ENCODE results near the gene MAGI1.
"Not testable (repeated sequence)": the region's sequence is repeated elsewhere in the genome, so short reads cannot be mapped to it uniquely, and the experiment has no call there.

The MAGI1 gene

DNA sequence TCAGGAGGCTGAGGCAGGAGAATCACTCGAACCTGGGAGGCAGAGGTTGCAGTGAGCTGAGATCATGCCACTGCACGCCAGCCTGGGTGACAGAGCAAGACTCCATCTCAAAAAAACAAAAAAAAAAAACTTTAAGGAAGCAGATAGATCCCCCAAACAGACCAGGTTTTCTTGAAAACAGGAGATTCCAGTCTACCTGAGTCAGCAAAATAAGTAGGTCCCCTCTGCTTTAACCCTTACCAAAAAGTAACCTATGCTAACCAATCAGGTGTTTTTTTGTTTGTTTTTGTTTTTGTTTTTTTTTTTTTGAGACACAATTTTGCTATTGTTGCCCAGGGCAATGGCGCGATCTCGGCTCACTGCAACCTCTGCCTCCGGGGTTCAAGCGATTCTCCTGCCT lies 179.1 kb downstream of the MAGI1 start:
- not testable (repeated sequence) for H3K4me3 ChIP-seq (ENCODE audit: low read length); H3K27me3 ChIP-seq (ENCODE audit: control insufficient read depth, insufficient read depth, low read length); H3K4me1 ChIP-seq (ENCODE audit: control insufficient read depth, insufficient read depth, low read length); H3K9ac ChIP-seq (ENCODE audit: low read length); H3K36me3 ChIP-seq (ENCODE audit: control insufficient read depth, insufficient read depth, low read length); H3K27ac ChIP-seq (ENCODE audit: low read depth, low read length)

DNA sequence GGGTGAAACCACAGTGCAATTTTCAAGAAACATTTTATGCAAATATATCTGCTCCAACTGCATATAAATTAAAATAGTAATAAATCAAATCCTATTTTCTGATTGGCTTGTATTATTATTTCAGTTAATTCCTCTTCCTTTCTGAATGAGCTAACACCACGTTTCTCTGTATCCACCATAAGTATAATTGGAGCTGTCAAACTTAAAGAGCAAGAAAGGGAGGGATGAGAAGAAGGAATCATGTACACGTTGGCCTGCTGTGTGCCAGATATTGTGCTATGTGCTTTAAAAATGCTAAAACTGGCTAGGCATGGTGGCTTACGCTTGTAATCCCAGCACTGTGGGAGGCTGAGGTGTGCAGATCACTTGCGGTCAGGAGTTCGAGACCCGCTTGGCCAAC lies 180.0 kb downstream of the MAGI1 start:
- no peak overlapping the region for H3K4me3 ChIP-seq (ENCODE audit: low read length)
- no peaks in the 10 kb centered on the region for H3K4me1 ChIP-seq (ENCODE audit: control insufficient read depth, insufficient read depth, low read length)
- H3K27me3 ChIP-seq (ENCODE audit: control insufficient read depth, insufficient read depth, low read length), result no peaks in the 10 kb centered on the region
- no peak overlapping the region for H3K9ac ChIP-seq (ENCODE audit: low read length)
- no peaks in the 10 kb centered on the region for H3K36me3 ChIP-seq (ENCODE audit: control insufficient read depth, insufficient read depth, low read length)
- H3K27ac ChIP-seq (ENCODE audit: low read depth, low read length), result no peak overlapping the region

DNA sequence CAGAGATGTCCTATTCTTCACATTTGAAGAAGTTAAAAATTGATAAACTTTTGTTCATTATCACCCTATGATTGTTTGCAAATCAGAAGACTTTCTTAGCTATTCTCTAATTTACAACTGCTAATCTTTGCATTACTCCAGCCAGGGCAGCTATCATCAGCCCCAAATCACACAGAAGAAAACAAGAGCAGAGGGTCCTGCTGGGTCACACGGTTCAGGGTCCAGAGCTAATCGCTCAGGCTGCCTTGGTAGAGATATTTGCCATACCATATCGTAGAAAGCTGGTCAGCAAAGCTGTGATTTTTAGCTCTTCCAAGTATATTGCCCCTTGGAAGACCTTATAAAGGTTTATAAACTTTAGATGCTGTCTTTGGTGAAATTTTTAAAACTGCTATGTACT lies 181.4 kb downstream of the MAGI1 start:
- Histone ChIP-seq H3K4me1 (ENCODE audit: control insufficient read depth, insufficient read depth, low read length) (no peaks in the 10 kb centered on the region), H3K9ac (ENCODE audit: low read length) (no peak overlapping the region), H3K36me3 (ENCODE audit: control insufficient read depth, insufficient read depth, low read length) (no peaks in the 10 kb centered on the region), H3K27ac (ENCODE audit: low read depth, low read length) (no peak overlapping the region), H3K4me3 (ENCODE audit: low read length) (no peak overlapping the region), H3K27me3 (ENCODE audit: control insufficient read depth, insufficient read depth, low read length) (no peaks in the 10 kb centered on the region)

DNA sequence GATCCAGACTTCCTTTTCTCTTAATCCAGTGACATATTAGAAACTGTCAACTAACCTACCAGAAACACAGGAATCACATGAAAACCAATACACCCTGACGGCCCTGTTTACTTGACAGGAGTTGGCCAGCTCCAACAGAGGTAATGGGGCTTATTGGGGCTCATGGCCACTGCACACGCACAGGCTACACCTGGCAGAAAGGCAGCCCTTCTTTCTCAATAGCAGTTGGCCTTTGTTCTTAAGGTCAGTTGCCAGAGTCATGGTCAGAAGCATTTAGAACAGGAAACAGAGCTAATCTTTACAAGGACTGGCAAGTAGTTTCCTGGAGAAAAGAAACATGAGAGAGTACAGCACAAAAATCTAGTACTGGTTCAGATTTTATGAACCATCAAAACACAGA lies 181.8 kb downstream of the MAGI1 start:
- no peaks in the 10 kb centered on the region for H3K4me1 ChIP-seq (ENCODE audit: control insufficient read depth, insufficient read depth, low read length)
- no peaks in the 10 kb centered on the region for H3K27me3 ChIP-seq (ENCODE audit: control insufficient read depth, insufficient read depth, low read length)
- H3K4me3 ChIP-seq (ENCODE audit: low read length), result no peak overlapping the region
- no peak overlapping the region for H3K27ac ChIP-seq (ENCODE audit: low read depth, low read length)
- H3K36me3 ChIP-seq (ENCODE audit: control insufficient read depth, insufficient read depth, low read length), result no peaks in the 10 kb centered on the region
- no peak overlapping the region for H3K9ac ChIP-seq (ENCODE audit: low read length)

DNA sequence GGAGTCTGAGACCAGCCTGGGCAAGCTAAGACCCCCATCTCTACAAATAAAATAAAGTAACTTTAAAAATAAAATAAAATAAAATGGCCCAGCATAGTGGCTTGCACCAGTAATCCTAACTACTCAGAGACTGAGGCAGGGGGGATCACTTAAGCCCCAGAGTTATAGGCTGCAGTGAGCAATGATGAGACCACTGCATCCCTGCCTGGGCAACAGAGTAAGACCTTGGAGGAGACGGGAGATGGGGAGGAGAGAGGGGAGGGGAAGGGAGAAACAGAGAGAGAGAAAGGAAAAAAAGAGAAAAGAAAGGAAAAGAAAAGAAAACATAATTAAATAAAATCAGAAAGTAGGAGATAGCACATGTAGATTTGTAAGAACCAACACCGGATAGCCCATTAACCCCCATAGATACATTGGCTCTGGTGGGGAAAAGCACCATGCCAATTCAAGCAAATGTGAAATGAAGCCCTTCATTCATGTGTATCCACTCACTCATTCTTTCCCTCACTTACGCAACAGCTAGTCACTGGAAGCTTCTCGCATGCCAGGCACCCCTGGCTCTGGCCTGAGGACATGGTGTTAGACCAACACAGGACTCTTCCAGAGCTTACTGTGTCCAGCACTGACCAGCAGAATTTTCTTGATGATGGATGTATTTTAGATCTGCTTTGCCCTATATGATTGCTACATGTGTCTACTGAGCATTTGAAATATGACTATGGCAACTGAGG lies 183.2 kb downstream of the MAGI1 start:
- Histone ChIP-seq H3K27ac (ENCODE audit: low read depth, low read length) (no peak overlapping the region), H3K9ac (ENCODE audit: low read length) (no peak overlapping the region), H3K4me1 (ENCODE audit: control insufficient read depth, insufficient read depth, low read length) (no peaks in the 10 kb centered on the region), H3K27me3 (ENCODE audit: control insufficient read depth, insufficient read depth, low read length) (no peaks in the 10 kb centered on the region), H3K4me3 (ENCODE audit: low read length) (no peak overlapping the region), H3K36me3 (ENCODE audit: control insufficient read depth, insufficient read depth, low read length) (no peaks in the 10 kb centered on the region)

DNA sequence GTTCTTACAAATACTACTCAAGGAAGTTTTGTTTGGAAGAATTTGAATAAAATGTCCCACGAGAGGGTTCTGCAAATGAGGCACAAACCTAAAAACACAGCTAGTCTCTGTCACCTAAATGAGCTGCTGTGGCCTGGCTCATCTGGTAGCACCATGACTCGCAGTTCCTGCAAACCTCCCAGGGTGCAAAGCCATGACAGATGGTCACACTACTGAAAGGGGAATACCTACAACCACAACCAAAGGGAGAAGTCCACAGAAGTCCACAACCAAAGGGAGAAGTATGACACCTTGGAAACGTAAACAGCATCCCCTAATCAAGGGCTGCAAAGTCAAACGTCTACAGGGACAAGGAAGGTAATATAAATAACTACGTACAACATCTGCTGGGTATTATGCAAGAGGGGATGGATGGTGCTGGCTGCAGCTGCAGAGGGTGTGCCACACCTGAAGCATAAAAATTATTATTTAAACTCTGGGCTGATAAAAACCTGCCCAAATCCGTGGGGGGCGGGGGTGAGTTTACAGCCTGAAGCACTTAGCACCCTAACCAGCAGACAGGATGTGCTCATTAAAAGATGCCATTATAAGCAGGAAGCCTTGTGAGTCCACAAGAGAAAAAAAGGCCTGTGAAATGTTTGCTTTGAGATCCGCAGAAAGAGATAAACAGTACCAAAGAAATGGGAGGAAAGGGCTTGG lies 184.0 kb downstream of the MAGI1 start:
- Histone ChIP-seq H3K9ac (ENCODE audit: low read length) (no peak overlapping the region), H3K27me3 (ENCODE audit: control insufficient read depth, insufficient read depth, low read length) (no peaks in the 10 kb centered on the region), H3K4me3 (ENCODE audit: low read length) (no peak overlapping the region), H3K4me1 (ENCODE audit: control insufficient read depth, insufficient read depth, low read length) (no peaks in the 10 kb centered on the region), H3K27ac (ENCODE audit: low read depth, low read length) (no peak overlapping the region), H3K36me3 (ENCODE audit: control insufficient read depth, insufficient read depth, low read length) (no peaks in the 10 kb centered on the region)

DNA sequence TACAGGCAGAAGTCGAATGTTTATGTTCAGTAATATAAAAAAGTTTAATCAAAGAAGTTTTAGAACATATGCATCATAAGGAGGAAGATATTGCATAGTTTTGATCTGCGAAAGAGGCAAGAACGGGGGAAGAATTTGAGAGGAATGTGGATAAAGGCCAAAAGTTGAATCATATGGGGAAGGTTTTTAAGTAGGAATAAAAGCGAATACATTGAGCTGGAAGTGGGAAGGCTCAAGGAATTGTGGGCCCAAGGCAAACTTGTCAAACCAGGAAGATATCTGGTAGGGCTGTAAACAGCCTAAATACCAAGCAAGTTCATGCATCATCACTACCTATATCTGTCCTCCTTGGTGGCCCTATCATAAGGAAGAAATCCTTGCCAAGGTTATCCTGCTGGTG lies 186.9 kb downstream of the MAGI1 start:
- Histone ChIP-seq H3K27ac (ENCODE audit: low read depth, low read length) (no peak overlapping the region), H3K27me3 (ENCODE audit: control insufficient read depth, insufficient read depth, low read length) (no peaks in the 10 kb centered on the region), H3K9ac (ENCODE audit: low read length) (no peak overlapping the region), H3K4me1 (ENCODE audit: control insufficient read depth, insufficient read depth, low read length) (no peaks in the 10 kb centered on the region), H3K36me3 (ENCODE audit: control insufficient read depth, insufficient read depth, low read length) (no peaks in the 10 kb centered on the region), H3K4me3 (ENCODE audit: low read length) (no peak overlapping the region)

DNA sequence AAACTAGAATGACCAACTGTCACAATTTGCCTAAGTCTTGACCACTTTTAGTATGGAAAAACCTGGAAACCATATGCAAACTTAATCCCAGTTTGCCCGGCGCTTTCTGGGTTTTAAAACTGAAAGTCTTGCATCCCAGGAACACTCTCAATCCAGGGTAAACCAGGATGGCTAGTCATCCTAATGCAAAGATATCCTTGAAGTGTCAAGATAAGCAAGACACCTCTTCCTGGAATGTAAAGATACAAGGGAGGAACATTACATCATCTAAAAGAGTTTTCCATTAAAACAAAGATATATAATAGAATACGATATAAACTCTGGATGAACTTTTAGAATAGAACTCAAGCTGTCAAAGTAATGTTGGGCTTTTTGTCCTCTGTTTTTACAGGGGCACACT lies 188.5 kb downstream of the MAGI1 start:
- Histone ChIP-seq H3K36me3 (ENCODE audit: control insufficient read depth, insufficient read depth, low read length) (no peaks in the 10 kb centered on the region), H3K27me3 (ENCODE audit: control insufficient read depth, insufficient read depth, low read length) (no peaks in the 10 kb centered on the region), H3K4me3 (ENCODE audit: low read length) (no peak overlapping the region), H3K9ac (ENCODE audit: low read length) (no peak overlapping the region), H3K4me1 (ENCODE audit: control insufficient read depth, insufficient read depth, low read length) (no peaks in the 10 kb centered on the region), H3K27ac (ENCODE audit: low read depth, low read length) (no peak overlapping the region)

DNA sequence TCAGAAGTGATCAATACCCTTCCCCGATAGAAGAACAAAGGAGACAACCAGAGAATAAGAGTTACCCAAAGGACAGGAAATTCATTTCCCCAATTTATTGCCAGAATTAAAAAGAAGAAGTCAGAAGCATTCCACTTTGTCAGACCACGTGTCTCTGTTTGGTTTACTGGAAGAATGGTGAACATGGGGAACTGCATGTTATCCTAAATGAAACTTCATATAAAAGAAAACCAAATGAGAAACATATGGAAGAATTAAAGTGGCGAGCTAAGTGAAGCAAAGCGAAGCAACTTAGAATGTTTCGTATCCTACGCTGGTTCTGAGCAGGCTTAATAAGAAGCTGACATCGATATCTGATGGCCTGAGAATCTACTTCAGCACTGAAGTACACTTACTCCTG lies 190.7 kb downstream of the MAGI1 start:
- Histone ChIP-seq H3K27ac (ENCODE audit: low read depth, low read length) (no peak overlapping the region), H3K27me3 (ENCODE audit: control insufficient read depth, insufficient read depth, low read length) (no peaks in the 10 kb centered on the region), H3K9ac (ENCODE audit: low read length) (no peak overlapping the region), H3K36me3 (ENCODE audit: control insufficient read depth, insufficient read depth, low read length) (no peaks in the 10 kb centered on the region), H3K4me1 (ENCODE audit: control insufficient read depth, insufficient read depth, low read length) (no peaks in the 10 kb centered on the region), H3K4me3 (ENCODE audit: low read length) (no peak overlapping the region)

DNA sequence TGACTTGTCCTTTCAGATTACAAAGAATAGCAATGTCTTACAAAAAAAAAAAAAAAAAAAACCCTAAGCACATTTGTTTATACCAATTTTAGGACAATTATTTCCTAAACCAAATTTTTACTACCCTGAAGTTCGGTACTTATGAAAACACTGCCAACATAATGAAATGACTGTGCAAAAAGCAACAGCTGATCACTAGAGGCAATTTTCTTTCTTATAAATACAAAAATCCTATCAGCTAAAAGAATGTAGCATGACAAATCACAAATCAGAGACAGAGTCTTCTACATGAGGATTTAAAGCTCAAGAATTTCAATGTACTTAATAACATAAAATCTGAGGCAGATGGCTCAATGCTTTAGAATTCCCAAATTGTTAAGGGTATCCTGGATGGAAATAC lies 191.8 kb downstream of the MAGI1 start:
- Histone ChIP-seq H3K9ac (ENCODE audit: low read length) (no peak overlapping the region), H3K36me3 (ENCODE audit: control insufficient read depth, insufficient read depth, low read length) (no peaks in the 10 kb centered on the region), H3K27me3 (ENCODE audit: control insufficient read depth, insufficient read depth, low read length) (no peaks in the 10 kb centered on the region), H3K27ac (ENCODE audit: low read depth, low read length) (no peak overlapping the region), H3K4me1 (ENCODE audit: control insufficient read depth, insufficient read depth, low read length) (no peaks in the 10 kb centered on the region), H3K4me3 (ENCODE audit: low read length) (no peak overlapping the region)

DNA sequence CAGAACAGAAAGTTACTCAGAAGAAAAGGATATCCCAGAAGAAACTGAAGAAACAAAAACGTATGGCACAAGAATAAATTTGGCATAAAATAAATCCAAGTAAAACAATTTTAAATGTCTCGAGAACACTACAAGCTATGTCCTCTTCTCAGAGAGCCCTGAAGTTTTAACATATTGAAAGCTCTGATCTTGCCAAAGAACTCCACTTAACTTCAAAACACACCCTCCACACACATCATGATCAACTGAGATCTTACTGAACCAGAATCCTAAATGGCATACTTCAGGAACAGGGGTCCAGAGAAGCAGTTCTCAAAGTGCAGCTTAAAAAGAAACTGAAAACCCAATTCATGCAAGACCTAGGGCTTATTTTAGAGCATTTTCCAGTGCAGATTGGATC lies 194.3 kb downstream of the MAGI1 start:
- Histone ChIP-seq H3K27me3 (ENCODE audit: control insufficient read depth, insufficient read depth, low read length) (no peaks in the 10 kb centered on the region), H3K36me3 (ENCODE audit: control insufficient read depth, insufficient read depth, low read length) (no peaks in the 10 kb centered on the region), H3K4me3 (ENCODE audit: low read length) (no peak overlapping the region), H3K27ac (ENCODE audit: low read depth, low read length) (no peak overlapping the region), H3K4me1 (ENCODE audit: control insufficient read depth, insufficient read depth, low read length) (no peaks in the 10 kb centered on the region), H3K9ac (ENCODE audit: low read length) (no peak overlapping the region)

DNA sequence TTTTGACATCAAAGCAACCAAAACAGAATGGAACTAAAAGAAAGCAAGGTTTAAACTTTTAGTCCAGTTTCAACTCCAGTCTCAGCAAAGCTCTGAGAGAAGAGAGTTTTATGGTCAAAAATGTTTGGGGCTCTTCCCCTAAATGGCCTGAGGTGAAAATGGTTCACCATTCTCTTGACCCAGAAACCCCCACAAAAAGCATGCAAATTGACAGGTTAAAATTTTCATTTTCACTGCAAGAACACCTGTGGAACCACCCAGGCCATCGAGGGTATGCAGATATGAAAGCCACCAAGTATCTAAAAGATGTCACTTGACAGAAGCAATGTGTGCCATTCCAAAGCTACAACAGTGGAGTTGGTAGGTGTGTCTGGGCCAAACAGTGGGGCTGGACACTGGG lies 195.0 kb downstream of the MAGI1 start:
- Histone ChIP-seq H3K4me1 (ENCODE audit: control insufficient read depth, insufficient read depth, low read length) (no peaks in the 10 kb centered on the region), H3K27me3 (ENCODE audit: control insufficient read depth, insufficient read depth, low read length) (no peaks in the 10 kb centered on the region), H3K9ac (ENCODE audit: low read length) (no peak overlapping the region), H3K36me3 (ENCODE audit: control insufficient read depth, insufficient read depth, low read length) (no peaks in the 10 kb centered on the region), H3K27ac (ENCODE audit: low read depth, low read length) (no peak overlapping the region), H3K4me3 (ENCODE audit: low read length) (no peak overlapping the region)

DNA sequence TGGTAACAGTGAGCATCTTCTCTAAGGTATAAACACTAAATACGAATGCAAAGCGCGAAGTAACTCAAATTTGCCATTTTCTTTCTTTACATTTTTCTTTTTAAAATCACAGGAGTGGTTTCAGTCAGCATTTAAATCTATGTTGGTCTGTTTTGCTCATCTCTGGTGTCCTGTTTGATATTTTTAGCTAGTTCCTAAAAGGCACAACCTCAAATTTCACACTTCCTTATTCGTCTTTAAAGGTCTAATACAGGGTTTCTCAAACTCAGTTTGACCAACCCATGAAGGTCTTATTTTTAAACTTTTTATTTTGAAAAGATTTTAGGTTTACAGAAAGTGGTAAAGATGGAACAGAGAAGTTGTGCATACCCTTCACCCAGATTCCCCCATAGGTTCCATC lies 201.1 kb downstream of the MAGI1 start:
- Histone ChIP-seq H3K27ac (ENCODE audit: low read depth, low read length) (no peak overlapping the region), H3K27me3 (ENCODE audit: control insufficient read depth, insufficient read depth, low read length) (no peaks in the 10 kb centered on the region)

More for the DNA sequence above, 201.1 kb downstream of the MAGI1 start:
- no peaks in the 10 kb centered on the region for H3K36me3 ChIP-seq (ENCODE audit: control insufficient read depth, insufficient read depth, low read length)
- no peaks in the 10 kb centered on the region for H3K4me1 ChIP-seq (ENCODE audit: control insufficient read depth, insufficient read depth, low read length)
- H3K9ac ChIP-seq (ENCODE audit: low read length), result no peak overlapping the region
- H3K4me3 ChIP-seq (ENCODE audit: low read length), result no peak overlapping the region
